GM18873 (cell line): ENCODE data around the gene CPXM2.

Experiments used
- ATAC-seq: cut with Tn5 transposase; IDR thresholded peaks from one replicate; pipeline ENCODE4 v1.9.1; 2021; ENCODE audit warnings: mild to moderate bottlenecking, moderate library complexity, moderate number of reproducible peaks; ENCODE audit not compliant: unreplicated experiment, low FRiP score

The CPXM2 gene

DNA sequence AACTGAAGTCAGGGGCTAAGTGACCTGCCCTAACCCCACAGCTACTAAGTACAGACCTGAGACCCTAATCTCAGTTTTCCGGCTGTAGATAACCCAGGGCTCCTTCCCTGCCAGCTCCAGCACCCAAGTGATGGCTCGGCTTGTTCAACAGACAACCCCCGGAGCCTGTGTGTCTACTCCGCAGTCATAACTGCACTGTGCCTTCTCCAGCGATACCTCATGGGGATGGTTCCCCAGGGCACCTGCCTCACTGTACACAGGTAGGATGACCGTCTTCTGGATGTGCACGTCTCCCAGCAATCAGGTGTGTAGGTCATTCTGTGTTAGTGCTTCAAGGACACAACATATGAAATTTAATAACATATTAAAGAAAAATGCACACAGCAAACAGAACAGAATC lies 37.1 kb downstream of the CPXM2 start:
- no peak for ATAC-seq

DNA sequence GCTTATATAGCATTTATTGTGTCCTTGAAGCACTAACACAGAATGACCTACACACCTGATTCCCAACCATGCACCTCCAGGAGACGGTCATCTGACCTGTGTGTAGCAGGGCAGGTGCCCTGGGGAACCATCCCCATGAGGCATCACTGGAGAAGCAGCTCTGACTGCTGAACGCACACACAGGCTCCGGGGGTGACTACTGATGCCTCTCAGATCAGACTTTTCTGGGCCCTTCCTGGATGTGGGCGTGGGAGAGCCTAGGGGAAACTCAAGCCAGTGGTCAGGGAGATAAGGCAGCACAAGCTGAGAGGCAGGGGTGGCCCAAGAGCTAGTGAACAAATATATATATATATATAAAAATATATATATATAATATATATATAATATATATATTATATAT lies 37.6 kb downstream of the CPXM2 start:
- ATAC-seq: no peak

DNA sequence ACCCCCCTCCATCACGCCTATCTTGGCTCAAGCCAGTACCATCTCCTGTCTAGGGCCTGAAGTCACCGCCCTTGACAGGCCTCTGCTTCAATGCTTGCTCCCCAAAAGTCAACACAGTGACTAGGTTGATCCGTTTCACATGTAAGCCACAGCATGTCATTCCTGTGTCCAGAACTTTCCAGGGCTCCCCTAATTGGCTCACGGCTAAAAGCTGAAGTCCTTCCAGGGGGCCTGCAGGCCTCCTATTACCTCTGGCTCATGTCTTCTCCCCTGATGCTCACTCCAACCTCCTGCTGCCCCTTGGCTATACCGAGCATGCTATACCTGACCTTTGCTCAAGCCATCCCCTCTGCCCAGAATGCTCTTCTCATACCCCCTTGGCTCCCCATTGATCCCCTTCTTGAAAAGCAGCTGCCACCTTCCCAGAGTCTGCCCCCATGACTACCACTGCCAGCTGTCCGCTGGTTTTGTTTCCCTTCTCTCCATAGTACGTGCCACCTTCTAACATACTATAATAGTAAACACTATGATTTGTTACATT lies 39.1 kb downstream of the CPXM2 start:
- ATAC-seq: no peak

DNA sequence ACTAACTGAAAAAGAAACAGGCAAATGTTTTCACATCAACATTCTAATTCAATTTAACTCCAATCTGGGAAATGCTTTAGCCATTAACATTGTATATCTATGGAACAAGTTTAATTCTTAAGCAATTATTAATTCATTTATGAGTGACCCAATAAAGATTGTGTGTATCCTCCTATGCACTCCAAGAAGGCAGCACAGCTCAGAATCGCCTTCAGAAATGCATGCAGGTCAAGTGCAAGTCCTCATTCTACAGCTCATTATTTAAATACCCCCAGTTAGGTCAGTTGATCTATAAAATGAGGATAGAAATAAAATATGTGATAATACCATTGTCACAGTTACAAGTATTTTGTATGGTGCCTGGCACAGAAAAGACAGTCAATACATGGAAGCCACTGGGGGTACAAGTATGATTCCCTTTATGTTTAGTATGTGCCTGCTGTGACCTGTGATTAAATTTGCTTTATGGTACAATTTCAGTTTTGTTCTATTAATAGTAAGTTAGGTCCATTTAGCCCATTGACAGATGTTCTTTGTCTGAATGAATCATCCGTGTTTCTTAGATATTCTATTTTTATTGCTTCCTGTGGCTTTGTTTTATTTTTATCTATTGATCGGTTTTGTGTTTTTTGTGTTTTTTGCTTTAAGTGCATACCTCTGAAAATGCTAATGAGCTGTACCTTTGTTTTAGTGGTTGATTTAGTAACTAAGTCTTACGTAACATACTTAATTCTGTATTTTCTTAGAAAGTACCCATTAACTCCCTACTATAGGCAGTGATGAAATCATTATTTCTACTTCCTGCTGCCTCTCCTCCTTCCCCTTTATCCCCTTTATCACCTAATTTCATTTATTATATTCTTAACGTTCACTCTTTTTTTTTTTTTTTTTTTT lies 42.8 kb downstream of the CPXM2 start:
- ATAC-seq: peak; percentile 78

DNA sequence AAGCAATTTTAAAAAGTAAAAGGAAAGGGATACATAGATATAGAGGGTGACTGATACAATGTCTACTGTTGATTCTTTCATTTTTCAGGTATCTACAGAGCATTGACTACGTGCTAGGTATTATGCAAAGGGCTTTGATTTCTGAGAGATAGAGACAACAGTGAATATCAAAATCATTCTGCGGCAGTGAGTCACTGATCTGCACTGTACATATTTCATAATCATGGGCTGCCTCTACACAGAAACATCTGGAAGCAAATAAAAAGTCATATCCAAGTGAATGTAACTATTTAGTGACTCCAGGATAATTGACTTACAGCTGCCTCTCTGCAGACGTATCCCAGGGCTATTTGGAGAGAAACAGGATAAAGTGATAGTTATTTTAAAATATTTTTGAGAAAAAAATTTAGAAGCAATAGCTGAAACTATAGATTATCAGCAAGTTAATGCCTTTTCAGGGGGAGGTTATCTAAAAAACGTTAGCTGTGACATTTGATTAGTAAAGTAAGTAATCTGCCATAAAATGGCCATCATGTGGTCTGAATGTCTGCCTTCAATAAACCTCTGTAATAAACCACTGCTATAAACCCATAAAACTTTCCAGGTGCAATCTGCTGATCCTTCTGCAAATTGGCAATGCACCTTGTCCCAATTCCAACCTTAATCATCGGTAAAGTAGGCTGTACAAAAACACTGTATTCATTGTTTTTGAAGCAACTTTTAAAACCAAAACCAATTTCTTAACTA lies 43.7 kb downstream of the CPXM2 start:
- ATAC-seq: no peak

DNA sequence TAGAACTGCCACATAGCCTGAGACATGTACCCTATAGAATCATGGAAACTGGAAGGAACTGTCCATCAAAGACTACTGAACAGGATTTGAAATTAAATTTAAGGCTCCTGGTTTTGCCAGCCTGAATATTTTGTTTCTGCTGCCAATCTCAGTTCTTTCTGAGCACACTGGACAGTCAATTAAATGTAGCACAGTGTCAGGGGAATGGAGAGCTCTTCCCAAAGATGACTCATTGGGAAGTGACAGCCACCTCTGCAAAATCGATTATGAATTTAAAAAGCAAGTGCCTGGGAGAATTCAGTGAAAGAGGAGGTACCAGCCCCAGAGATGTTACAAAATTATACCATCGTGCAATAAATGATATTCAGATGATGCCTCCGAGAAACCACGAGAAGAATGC lies 47.8 kb downstream of the CPXM2 start:
- ATAC-seq: no peak

DNA sequence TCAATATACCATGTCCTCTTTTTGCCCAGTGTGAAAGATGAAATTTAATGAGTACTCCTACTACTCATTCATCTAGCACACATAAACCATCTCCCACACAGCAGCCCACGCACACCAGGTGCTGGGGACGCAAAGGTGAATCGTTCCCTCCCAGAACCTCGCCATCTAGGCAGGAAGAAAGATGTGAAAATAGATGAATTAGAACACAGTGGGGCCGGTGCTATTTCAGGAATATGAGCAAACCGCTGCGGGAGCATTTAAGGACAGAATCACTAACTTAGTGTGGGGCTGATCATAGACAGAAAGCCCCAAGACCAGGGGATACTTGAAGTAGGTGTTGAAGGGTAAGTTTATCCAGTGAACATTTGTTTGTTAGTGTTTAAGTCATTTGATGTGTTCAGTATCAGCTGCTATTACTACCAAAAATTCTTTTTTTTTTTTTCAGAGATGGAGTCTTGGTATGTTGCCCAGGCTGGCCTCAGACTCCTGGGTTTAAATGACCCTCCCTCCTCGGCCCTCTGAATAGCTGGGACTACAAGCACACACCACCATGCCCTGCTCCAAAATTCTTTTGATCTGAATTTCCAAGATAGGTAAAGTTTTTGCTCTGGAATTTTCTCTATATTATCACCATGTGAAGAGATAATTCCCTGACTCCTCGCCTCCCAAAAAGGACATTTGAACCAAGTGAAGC lies 48.8 kb downstream of the CPXM2 start:
- ATAC-seq: no peak

DNA sequence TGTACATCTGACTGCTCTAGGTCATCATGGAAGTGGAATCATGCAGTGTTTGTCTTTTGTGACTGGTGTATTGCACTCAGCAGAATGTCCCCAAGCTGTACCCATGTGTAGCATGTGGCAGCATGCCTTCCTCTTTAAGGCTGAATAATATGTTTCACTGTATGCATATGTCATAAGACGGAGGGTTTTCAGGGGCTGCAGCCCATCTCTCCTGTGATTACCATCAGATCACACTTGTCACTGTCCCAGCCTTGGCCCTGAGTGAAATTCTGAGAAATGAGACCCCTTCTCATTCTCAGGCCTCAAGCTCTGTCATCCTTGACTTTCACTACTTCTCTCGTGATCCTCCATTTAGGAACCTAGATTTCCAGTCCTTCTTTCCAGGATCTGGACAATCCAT lies 50.0 kb downstream of the CPXM2 start:
- no peak for ATAC-seq

DNA sequence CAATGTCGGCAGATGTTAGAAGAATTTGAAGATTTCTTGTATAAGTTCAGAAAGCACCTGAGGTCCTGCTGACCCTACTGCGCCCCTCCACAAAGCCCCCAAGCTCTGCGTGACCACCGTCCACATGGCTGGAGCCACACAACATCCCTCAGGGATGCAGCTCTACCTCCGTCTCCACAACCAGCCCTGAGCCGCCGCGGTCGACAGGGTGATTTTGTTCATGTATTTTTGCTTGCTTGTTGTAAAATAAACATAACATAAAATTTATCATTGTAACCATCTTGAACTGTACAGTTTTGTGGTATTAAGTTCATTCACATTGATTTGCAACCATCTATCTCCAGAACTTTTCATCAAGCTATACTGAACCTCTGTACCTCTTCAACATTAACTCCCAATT lies 50.5 kb downstream of the CPXM2 start:
- ATAC-seq: no peak

DNA sequence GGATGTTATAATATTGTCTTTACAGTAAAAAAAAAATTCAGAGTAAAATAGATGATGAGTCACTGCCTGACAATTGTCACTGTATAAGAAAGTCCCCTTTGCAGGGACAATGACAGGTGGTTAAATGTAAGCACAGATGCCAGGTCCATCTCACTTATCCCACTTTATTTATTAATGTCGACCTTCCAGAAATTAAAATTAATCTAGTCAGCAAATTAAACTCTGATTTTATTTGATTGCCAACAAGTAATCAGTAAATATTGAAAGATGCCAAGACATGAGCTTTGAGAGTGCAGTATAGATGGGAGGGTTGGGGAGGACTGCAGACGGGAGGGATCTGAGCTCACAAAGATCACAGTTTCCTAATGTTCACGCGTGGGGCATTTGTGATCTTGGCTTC lies 50.9 kb downstream of the CPXM2 start:
- no peak for ATAC-seq

DNA sequence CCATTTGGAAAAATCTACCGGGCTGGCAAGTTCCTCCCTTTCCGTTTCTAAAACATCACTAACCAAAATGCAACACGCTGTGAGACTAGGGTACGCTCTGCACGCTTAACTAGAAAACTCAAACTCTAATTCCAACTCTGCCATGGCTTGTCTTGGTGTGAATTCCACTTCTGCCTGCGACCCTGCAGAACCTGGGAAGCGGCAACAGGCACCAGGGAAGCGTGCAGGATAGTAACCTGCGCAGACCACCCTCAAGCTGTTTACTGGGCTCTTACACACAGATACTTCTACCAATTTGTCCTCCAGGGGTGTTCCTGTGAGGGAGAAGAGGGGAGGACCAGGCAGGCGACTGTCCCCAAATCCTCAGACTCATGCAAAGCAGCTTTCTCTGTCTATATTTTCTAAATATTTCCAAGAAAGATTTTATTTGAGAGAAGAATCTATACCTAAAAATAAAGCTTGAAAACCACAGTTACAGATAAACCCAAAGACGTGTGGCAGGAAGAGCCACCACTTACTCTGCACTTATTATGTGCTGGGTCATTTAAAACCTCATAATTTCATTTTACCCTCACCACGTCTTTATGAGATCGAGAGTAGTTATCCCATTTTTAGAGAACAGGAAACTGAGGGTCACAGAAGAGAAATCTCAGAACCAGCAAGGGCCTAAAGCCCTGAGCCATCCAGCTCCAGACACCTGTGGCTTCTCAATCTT lies 52.9 kb downstream of the CPXM2 start:
- no peak for ATAC-seq

DNA sequence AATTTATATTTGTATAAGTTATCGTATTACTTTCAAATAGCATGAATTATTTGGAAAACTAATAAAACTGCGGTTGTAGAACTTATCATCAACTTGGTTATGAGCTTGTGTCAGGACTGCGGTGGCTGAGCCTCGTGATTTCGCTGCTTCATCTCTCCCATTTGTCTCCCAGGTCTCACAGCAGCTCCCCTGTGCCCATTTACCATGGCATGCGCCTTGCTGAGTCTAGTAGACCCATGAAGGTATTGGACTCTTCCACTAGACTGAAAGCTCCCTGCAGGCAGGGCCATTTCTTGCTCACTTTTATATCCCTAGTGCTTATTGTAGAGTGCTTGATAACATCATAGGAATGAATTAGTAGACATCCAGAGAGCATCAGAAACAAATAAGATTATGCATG lies 53.9 kb downstream of the CPXM2 start:
- no peak for ATAC-seq

DNA sequence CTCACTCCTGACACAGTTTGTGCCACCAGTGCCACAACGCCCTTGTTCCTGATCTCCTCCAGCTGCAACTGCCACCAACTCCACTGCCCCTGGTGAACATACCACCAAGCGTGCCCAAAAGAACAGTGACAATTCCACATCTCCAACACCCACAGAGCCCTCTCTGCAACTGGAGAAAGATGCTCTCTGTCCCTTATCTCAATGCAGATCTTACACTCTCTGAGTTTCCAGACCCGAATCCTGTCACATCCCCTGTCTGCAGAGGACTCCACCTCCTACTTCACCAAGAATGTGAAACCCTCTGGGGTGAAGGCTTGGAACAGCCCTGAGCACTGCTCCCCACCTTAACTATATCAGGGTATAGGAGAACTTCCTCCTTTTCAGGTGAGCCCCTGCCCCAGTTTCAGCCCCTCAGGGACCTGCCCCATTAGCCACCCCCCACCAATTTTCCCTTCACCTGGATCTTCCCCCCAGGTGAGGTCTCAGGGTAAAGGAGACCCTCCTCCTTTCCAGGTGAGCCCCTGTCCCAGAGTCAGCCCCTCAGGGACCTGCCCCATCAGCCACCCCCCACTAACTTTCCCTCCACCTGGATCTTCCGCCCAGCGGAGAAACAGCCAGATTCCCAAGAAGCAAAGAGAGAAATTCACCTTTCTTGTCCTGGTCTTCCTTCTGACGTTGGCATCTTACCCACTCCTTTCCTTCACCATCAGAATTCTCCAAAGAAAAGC lies 55.0 kb downstream of the CPXM2 start:
- no peak for ATAC-seq

DNA sequence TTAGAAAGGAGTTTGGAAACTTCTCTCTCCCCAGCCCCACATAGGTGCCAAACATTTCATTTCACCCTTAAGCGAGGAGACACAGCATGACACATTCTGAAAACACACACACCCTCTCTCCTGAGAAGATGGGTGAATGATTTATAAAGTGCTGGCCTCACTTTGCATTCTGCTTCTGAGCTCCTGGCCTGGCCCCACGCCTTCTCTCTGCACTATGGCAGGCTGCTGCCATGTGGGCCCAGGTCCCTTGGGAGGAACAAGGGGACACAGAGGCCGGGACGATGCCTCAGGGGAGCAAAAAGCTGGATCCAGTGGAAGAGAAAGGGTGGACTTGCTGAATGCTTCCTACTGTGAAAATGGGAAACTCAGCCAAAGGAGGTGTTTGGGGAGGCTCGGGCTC lies 56.0 kb downstream of the CPXM2 start:
- peak; percentile 97 for ATAC-seq

DNA sequence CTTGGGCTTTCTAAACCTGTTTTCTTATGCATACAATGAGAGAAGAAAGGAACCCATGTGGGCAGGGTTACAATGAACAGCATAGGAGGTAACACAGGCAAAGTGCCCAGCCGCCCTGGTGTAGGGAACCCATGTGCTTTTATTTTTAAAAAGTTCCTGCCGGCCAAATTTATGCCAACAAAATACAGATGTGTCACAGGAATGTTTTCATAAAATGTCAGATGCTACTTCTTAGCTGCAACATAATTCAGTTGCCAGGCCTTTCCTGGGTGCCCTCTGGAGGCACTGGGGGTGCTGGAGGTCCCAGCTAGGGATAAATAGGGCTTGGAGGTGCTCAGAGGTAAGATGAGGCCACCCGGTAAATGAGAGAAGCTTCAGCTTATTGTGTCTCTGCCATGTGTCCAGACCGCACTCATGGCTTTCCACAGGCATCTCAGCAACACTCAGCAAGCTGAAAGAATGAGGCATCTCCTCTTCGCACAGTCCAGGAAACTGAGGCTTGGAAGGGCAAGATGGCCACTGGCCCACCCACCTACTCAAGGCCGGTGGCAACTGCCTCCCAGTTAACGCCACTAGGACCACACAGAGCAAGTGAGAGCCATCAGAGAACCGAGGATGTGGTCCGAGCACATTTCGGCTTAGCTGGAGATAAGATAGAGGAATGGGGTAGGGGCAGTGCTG lies 58.3 kb downstream of the CPXM2 start:
- ATAC-seq: no peak

DNA sequence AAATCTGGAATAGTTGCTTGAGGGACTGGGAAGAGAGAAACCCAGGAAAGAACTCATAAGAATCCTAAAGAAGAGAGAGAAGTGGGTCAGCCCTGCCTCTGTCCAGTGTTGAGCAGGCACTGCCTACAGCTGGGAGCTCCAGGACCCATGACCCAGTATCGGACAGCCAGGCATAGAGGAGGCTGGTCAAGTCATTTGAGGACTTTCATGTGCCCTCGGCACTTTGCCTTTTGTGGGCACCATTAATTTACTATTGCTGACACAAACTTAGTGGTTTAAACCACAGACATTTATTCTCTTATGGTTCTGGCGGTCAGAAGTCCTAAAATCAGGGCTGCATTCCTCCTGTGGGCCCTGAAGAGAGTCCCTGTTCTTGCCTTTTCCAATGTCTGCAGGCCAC lies 60.3 kb downstream of the CPXM2 start:
- ATAC-seq: no peak

DNA sequence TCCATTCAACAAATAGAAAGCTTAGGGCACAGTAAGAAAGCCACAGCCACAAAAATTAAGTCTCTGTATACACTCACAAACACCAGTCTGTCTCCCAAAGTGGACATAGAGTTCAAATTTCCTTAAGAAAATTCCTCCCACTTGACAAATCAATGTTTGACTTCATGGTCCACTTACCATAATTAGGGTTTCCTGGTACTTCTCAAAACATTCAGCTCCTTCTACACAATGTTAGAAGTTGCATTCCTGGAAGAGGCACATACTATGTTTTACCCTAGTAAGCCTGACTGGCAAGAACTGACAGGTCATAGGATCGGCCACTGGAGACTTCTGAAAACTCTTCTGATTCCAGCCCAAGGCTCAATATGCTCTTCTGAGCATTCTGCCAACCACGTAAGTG lies 70.5 kb downstream of the CPXM2 start:
- ATAC-seq: no peak

DNA sequence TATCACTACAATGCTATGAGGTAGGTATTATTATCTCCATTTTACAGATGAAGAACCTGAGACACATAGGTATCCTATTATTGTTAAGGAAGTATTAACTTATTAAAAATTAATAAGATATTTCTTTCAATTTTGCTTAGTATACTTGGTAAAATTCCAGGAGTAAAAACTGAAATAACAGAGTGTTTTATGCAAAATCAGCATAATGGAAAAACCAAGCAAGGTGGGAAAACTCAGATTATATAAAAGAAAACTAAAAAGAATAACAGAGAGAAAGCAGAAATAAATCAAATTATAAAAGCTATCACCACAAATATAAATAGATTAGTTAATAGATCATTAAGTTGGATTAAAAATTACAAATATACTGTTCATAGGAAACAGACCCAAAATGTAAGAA lies 82.0 kb downstream of the CPXM2 start:
- no peak for ATAC-seq

DNA sequence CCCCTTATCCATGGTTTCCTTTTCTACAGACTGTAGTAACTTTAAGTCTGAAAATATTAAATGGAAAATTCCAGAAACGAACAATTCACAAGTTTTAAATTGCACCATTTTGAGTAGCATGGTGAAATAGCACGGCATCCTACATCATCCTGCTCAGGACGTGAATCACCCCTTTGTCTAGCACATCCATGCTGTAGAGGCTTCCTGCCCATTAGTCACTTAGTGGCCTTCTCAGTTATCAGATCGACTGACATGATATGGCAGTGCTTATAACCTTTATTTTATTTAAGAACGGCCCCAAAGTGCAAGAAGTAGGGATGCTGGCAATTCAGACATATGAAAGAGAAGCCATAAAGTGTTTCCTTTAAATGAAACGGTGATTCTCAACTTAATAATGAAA lies 82.7 kb downstream of the CPXM2 start:
- no peak for ATAC-seq
